Muscle layer of colon (tissue), 2 donors: Measurements from ENCODE around the gene RANBP3.

ENCODE experiments used
- H3K27ac ChIP-seq: one replicate; pipeline ENCODE4 v1.7.0; 2013; ENCODE audit warnings: low read depth, mild to moderate bottlenecking, low read length, moderate library complexity
- H3K27me3 ChIP-seq, 2 donors: one replicate each; pipeline ENCODE4 v1.7.0; 2013; ENCODE audit warnings: low read length in 2 of 2, mild to moderate bottlenecking in 2 of 2; ENCODE audit not compliant: insufficient read depth in 2 of 2, control insufficient read depth in 1 of 2
- H3K36me3 ChIP-seq: one replicate; pipeline ENCODE4 v1.7.0; 2013; ENCODE audit warnings: mild to moderate bottlenecking, low read length; ENCODE audit not compliant: insufficient read depth
- H3K4me1 ChIP-seq: one replicate; pipeline ENCODE4 v1.7.0; 2013; ENCODE audit warnings: mild to moderate bottlenecking, low read length; ENCODE audit not compliant: insufficient read depth
- H3K4me3 ChIP-seq, 2 donors: one replicate each; pipeline ENCODE4 v1.7.0; 2013; ENCODE audit warnings: low read length in 2 of 2, low read depth in 1 of 2, mild to moderate bottlenecking in 1 of 2, moderate library complexity in 1 of 2
- H3K9ac ChIP-seq: one replicate; pipeline ENCODE4 v1.7.0; 2013; ENCODE audit warnings: low read length
- H3K9me3 ChIP-seq: one replicate; pipeline ENCODE4 v1.7.0; 2013; ENCODE audit warnings: mild to moderate bottlenecking, low read length
- donor health status: abdominal sarcoma.
- donor health status: Adenocarcinoma of cecum.

Gene RANBP3

GRCh38 chr19:5952193-5953029 lies 25.5 kb downstream of the RANBP3 start:
- H3K4me1 ChIP-seq: peaks cover 91% of the 10 kb centered on the region

GRCh38 chr19:5951338-5951861 lies 26.5 kb downstream of the RANBP3 start:
- no peaks in the 10 kb centered on the region for H3K36me3 ChIP-seq
- peaks cover 97% of the 10 kb centered on the region for H3K4me1 ChIP-seq
- H3K27me3 ChIP-seq: no peaks in the 10 kb centered on the region
- H3K4me3 ChIP-seq: peak overlapping the region; percentile 12
- H3K9me3 ChIP-seq: no peaks in the 10 kb centered on the region
- H3K27ac ChIP-seq: no peak overlapping the region
- no peak overlapping the region for H3K9ac ChIP-seq

More at GRCh38 chr19:5952193-5953029, 25.5 kb downstream of the RANBP3 start:
- Histone ChIP-seq H3K27ac (peak overlapping the region; percentile 94), H3K27me3 (no peaks in the 10 kb centered on the region), H3K36me3 (no peaks in the 10 kb centered on the region), H3K9me3 (no peaks in the 10 kb centered on the region), H3K9ac (peak overlapping the region; percentile 6), H3K4me3 (no peak overlapping the region)

- Histone ChIP-seq H3K27ac (no peak overlapping the region), H3K9ac (no peak overlapping the region)
These were observed 27.2 kb downstream of the RANBP3 start for GRCh38 chr19:5950741-5951140.

GRCh38 chr19:5949792-5950305 lies 28.1 kb downstream of the RANBP3 start:
- H3K9ac ChIP-seq: no peak overlapping the region
- no peaks in the 10 kb centered on the region for H3K36me3 ChIP-seq
- H3K9me3 ChIP-seq: no peaks in the 10 kb centered on the region
- H3K4me3 ChIP-seq: peak overlapping the region; percentile 2 to 14
- peaks cover 90% of the 10 kb centered on the region for H3K4me1 ChIP-seq
- peak overlapping the region; percentile 87 for H3K27ac ChIP-seq
- H3K27me3 ChIP-seq: no peaks in the 10 kb centered on the region

More at GRCh38 chr19:5950741-5951140, 27.2 kb downstream of the RANBP3 start:
- Histone ChIP-seq H3K4me3 (no peak overlapping the region), H3K9me3 (no peaks in the 10 kb centered on the region), H3K4me1 (peaks cover 98% of the 10 kb centered on the region), H3K36me3 (no peaks in the 10 kb centered on the region), H3K27me3 (no peaks in the 10 kb centered on the region)

GRCh38 chr19:5948752-5949564 lies 29.0 kb downstream of the RANBP3 start:
- no peak overlapping the region for H3K9ac ChIP-seq
- H3K9me3 ChIP-seq: no peaks in the 10 kb centered on the region
- peak overlapping the region; percentile 87 for H3K27ac ChIP-seq
- H3K4me3 ChIP-seq: peak overlapping the region; percentile 2 to 14
- no peaks in the 10 kb centered on the region for H3K36me3 ChIP-seq
- peaks cover 83% of the 10 kb centered on the region for H3K4me1 ChIP-seq
- no peaks in the 10 kb centered on the region for H3K27me3 ChIP-seq

- no peaks in the 10 kb centered on the region for H3K9me3 ChIP-seq
- H3K36me3 ChIP-seq: no peaks in the 10 kb centered on the region
- H3K4me3 ChIP-seq: peak overlapping the region in 1 of 2 donors; percentile 9
- H3K9ac ChIP-seq: no peak overlapping the region
- H3K27ac ChIP-seq: peak overlapping the region; percentile 87
- no peaks in the 10 kb centered on the region for H3K27me3 ChIP-seq
- H3K4me1 ChIP-seq: peaks cover 83% of the 10 kb centered on the region
These were observed 30.5 kb downstream of the RANBP3 start for GRCh38 chr19:5947435-5947834.

GRCh38 chr19:5943623-5944022 lies 34.3 kb downstream of the RANBP3 start:
- no peaks in the 10 kb centered on the region for H3K27me3 ChIP-seq
- H3K4me3 ChIP-seq: no peak overlapping the region
- H3K27ac ChIP-seq: peak overlapping the region; percentile 75
- H3K4me1 ChIP-seq: peaks cover 60% of the 10 kb centered on the region
- no peak overlapping the region for H3K9ac ChIP-seq
- no peaks in the 10 kb centered on the region for H3K9me3 ChIP-seq
- H3K36me3 ChIP-seq: peaks cover 25% of the 10 kb centered on the region

GRCh38 chr19:5943045-5943444 lies 34.9 kb downstream of the RANBP3 start:
- H3K9ac ChIP-seq: no peak overlapping the region
- peak overlapping the region; percentile 75 for H3K27ac ChIP-seq
- peaks cover 57% of the 10 kb centered on the region for H3K4me1 ChIP-seq
- H3K27me3 ChIP-seq: no peaks in the 10 kb centered on the region
- no peaks in the 10 kb centered on the region for H3K9me3 ChIP-seq
- H3K36me3 ChIP-seq: peaks cover 25% of the 10 kb centered on the region
- H3K4me3 ChIP-seq: no peak overlapping the region

GRCh38 chr19:5941673-5942072 lies 36.3 kb downstream of the RANBP3 start:
- no peaks in the 10 kb centered on the region for H3K9me3 ChIP-seq
- H3K4me1 ChIP-seq: peaks cover 50% of the 10 kb centered on the region
- peaks cover 25% of the 10 kb centered on the region for H3K36me3 ChIP-seq
- H3K27me3 ChIP-seq: no peaks in the 10 kb centered on the region
- H3K9ac ChIP-seq: no peak overlapping the region
- peak overlapping the region; percentile 75 for H3K27ac ChIP-seq
- H3K4me3 ChIP-seq: peak overlapping the region in 1 of 2 donors; percentile 14

GRCh38 chr19:5940260-5941208 lies 37.4 kb downstream of the RANBP3 start:
- Histone ChIP-seq H3K4me1 (peaks cover 48% of the 10 kb centered on the region), H3K27ac (peak overlapping the region; percentile 75), H3K36me3 (peaks cover 25% of the 10 kb centered on the region), H3K9me3 (no peaks in the 10 kb centered on the region), H3K27me3 (no peaks in the 10 kb centered on the region), H3K9ac (no peak overlapping the region), H3K4me3 (no peak overlapping the region)
